ENCODE data around the gene ARHGEF11.
A peak's percentile ranks its signal among the peaks of the same experiment; 100 is the strongest.
"Not testable (repeated sequence)": the region's sequence is repeated elsewhere in the genome, so short reads cannot be mapped to it uniquely, and the experiment has no call there.

Gene ARHGEF11

GRCh38 chr1:156931974-156932710, 113.4 kb downstream of the ARHGEF11 start:
- TF ChIP-seq CTCF (IDR thresholded peaks at IDR 0.05; ENCODE audit: insufficient read depth, low read depth, low read length, missing control alignments): no peak
- no peak for DNase-seq (ENCODE audit: low read depth)
- H3K4me3 ChIP-seq (ENCODE audit: low read length): no peak overlapping the region

- no peak overlapping the region for H3K4me3 ChIP-seq (ENCODE audit: low read length)
- no peak for DNase-seq (ENCODE audit: low read depth)
- TF ChIP-seq CTCF (IDR thresholded peaks at IDR 0.05; ENCODE audit: insufficient read depth, low read depth, low read length, missing control alignments): no peak
Observed at GRCh38 chr1:156931211-156931952, 114.2 kb downstream of the ARHGEF11 start.

- no peak for DNase-seq (ENCODE audit: low read depth)
- H3K4me3 ChIP-seq (ENCODE audit: low read length): no peak overlapping the region
- TF ChIP-seq CTCF (IDR thresholded peaks at IDR 0.05; ENCODE audit: insufficient read depth, low read depth, low read length, missing control alignments): no peak
Observed at GRCh38 chr1:156930483-156930882, 115.1 kb downstream of the ARHGEF11 start.

- DNase-seq (ENCODE audit: low read depth): no peak
- no peak for TF ChIP-seq CTCF (IDR thresholded peaks at IDR 0.05; ENCODE audit: insufficient read depth, low read depth, low read length, missing control alignments)
- H3K4me3 ChIP-seq (ENCODE audit: low read length): no peak overlapping the region
Observed at GRCh38 chr1:156929596-156930238, 115.8 kb downstream of the ARHGEF11 start.

GRCh38 chr1:156928043-156928602, 117.4 kb downstream of the ARHGEF11 start:
- no peak for TF ChIP-seq CTCF (IDR thresholded peaks at IDR 0.05; ENCODE audit: insufficient read depth, low read depth, low read length, missing control alignments)
- no peak for DNase-seq (ENCODE audit: low read depth)
- H3K4me3 ChIP-seq (ENCODE audit: low read length): no peak overlapping the region

- DNase-seq (ENCODE audit: low read depth): peak; percentile 84
- peak overlapping the region; percentile 25 for H3K4me3 ChIP-seq (ENCODE audit: low read length)
- peak; percentile 73 for TF ChIP-seq CTCF (IDR thresholded peaks at IDR 0.05; ENCODE audit: insufficient read depth, low read depth, low read length, missing control alignments)
Observed at GRCh38 chr1:156927215-156928042, 118.1 kb downstream of the ARHGEF11 start.

- not testable (repeated sequence) for DNase-seq (ENCODE audit: low read depth); H3K4me3 ChIP-seq (ENCODE audit: low read length)
Observed at GRCh38 chr1:156926695-156927094, 118.8 kb downstream of the ARHGEF11 start.

Measured in epithelial cell of esophagus (primary cell).